Gastrocnemius medialis (tissue), 4 donors: ENCODE results near the gene HAX1.
"Not testable (repeated sequence)": the region's sequence is repeated elsewhere in the genome, so short reads cannot be mapped to it uniquely, and the experiment has no call there.

ENCODE experiments used
- CTCF ChIP-seq, 5 experiments: fragments of 450-650 bp in 3 of 5; fragments of 200-600 bp in 2 of 5; sonication (generic) in 2 of 5; IDR thresholded peaks in 4 of 5; conservative IDR thresholded peaks in 1 of 5; 1 replicate in 4 of 5; 2 replicates in 1 of 5; pipeline ENCODE4 v1.5.1; 2016 to 2019; ENCODE audit warnings: antibody characterized with exemption in 5 of 5, mild to moderate bottlenecking in 3 of 5, moderate library complexity in 3 of 5
- POLR2A ChIP-seq, 2 donors: fragments of 450-650 bp; IDR thresholded peaks; one replicate each; pipeline ENCODE4 v1.6.1; 2017; ENCODE audit warnings: antibody characterized with exemption in 2 of 2, mild to moderate bottlenecking in 2 of 2, moderate library complexity in 2 of 2

DNA sequence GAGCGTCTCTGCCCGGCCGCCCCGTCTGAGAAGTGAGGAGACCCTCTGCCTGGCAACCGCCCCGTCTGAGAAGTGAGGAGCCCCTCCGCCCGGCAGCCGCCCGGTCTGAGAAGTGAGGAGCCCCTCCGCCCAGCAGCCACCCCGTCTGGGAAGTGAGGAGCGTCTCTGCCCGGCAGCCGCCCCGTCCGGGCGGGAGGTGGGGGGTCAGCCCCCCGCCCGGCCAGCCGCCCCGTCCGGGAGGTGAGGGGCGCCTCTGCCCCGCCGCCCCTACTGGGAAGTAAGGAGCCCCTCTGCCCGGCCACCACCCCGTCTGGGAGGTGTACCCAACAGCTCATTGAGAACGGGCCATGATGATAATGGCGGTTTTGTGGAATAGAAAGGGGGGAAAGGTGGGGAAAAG lies 15.2 kb downstream of the HAX1 start:
- TF ChIP-seq CTCF (IDR thresholded peaks at IDR 0.05 in 4 of 5, conservative IDR thresholded peaks at IDR 0.05 in 1 of 5); POLR2A (IDR thresholded peaks at IDR 0.05): not testable (repeated sequence)
